Body of pancreas (tissue), 4 donors: ENCODE data around the gene CRNN.

Experiments used
- POLR2A ChIP-seq, 3 donors: fragments of 450-650 bp; IDR thresholded peaks; one replicate each; pipeline ENCODE4 v1.6.1; 2016; ENCODE audit warnings: antibody characterized with exemption in 3 of 3, mild to moderate bottlenecking in 2 of 3
- TF ChIP-seq, protein P1 (sequence below), 7 experiments: fragments of 450-650 bp in 4 of 7; fragments of 200-600 bp in 3 of 7; sonication (generic) in 3 of 7; IDR thresholded peaks; one replicate each; pipeline ENCODE4 v1.5.1; 2016 to 2019; ENCODE audit warnings: antibody characterized with exemption in 7 of 7

DNA sequence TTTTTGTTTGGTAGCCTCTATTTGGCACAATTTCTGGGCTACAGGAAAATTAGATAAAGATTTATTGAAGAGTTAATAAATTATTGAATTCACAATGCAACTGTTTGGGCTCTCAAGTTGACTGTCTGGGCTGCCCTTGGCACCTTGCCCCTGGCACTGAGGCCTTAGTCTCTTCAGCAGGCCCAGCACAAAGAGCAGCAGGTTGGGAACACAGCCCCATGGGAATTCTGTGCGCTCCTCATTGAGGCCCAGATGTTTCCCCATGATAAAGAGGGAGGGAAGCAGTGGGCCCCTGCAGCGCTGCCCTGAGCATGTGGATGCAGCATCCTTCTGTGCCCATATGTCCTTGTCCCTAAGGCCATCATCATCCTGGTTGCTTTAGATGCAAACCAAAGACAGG, 2.9 kb downstream of the CRNN start:
- TF ChIP-seq, protein P1, sequence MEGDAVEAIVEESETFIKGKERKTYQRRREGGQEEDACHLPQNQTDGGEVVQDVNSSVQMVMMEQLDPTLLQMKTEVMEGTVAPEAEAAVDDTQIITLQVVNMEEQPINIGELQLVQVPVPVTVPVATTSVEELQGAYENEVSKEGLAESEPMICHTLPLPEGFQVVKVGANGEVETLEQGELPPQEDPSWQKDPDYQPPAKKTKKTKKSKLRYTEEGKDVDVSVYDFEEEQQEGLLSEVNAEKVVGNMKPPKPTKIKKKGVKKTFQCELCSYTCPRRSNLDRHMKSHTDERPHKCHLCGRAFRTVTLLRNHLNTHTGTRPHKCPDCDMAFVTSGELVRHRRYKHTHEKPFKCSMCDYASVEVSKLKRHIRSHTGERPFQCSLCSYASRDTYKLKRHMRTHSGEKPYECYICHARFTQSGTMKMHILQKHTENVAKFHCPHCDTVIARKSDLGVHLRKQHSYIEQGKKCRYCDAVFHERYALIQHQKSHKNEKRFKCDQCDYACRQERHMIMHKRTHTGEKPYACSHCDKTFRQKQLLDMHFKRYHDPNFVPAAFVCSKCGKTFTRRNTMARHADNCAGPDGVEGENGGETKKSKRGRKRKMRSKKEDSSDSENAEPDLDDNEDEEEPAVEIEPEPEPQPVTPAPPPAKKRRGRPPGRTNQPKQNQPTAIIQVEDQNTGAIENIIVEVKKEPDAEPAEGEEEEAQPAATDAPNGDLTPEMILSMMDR (IDR thresholded peaks at IDR 0.05): no peak
- TF ChIP-seq POLR2A (IDR thresholded peaks at IDR 0.05): no peak
